ENCODE measurements around the gene SGSM1. TPM values are rescaled to one million over a fixed set of nuclear protein-coding genes. Genes with fewer than 3 reads are reported as not detected.
"Not testable (repeated sequence)": the region's sequence is repeated elsewhere in the genome, so short reads cannot be mapped to it uniquely, and the experiment has no call there.

The SGSM1 gene
- polyA plus RNA-seq, 1 of the 3 experiments (the other 2 are of a cell fraction): 0.15 TPM

GRCh38 chr22:24836282-24836681 is 30.3 kb downstream of the SGSM1 start:
- no peak for TF ChIP-seq FOXM1 (IDR thresholded peaks at IDR 0.05; ENCODE audit: low read depth)
- no peak for TF ChIP-seq RCOR1 (IDR thresholded peaks at IDR 0.05; ENCODE audit: low read length)
- no peak for TF ChIP-seq SMC3 (IDR thresholded peaks at IDR 0.05; ENCODE audit: low read depth, low read length)
- TF ChIP-seq REST (IDR thresholded peaks at IDR 0.05; ENCODE audit: low read depth, low read length): no peak
- TF ChIP-seq JUND (IDR thresholded peaks at IDR 0.05): no peak
- TF ChIP-seq RAD21 (IDR thresholded peaks at IDR 0.05; ENCODE audit: low read length): no peak
- no peak for TF ChIP-seq TAF1 (IDR thresholded peaks at IDR 0.05; ENCODE audit: borderline replicate concordance, low read depth, low read length)
- no peak for TF ChIP-seq NRF1 (IDR thresholded peaks at IDR 0.05; ENCODE audit: low read depth, low read length)
- TF ChIP-seq RFX5 (IDR thresholded peaks at IDR 0.05; ENCODE audit: low read length): no peak
- no peak for TF ChIP-seq USF1 (IDR thresholded peaks at IDR 0.05; ENCODE audit: borderline replicate concordance, low read depth)
- no peak for TF ChIP-seq EZH2phosphoT487 (IDR thresholded peaks at IDR 0.05; ENCODE audit: borderline replicate concordance, low read depth)
- no peak for TF ChIP-seq FOXJ3 (CRISPR knock-in tag; IDR thresholded peaks at IDR 0.05)
- Histone ChIP-seq H3K9me2 (no peaks in the 10 kb centered on the region), H3K4me2 (no peak overlapping the region), H3K36me3 (replicated peaks in 1 of 2; ENCODE audit: control insufficient read depth in 1 of 2, insufficient read depth in 2 of 2, low read length in 1 of 2) (no peaks in the 10 kb centered on the region), H2AFZ (ENCODE audit: low read depth) (no peak overlapping the region), H3K9ac (no peak overlapping the region), H3K27me3 (ENCODE audit: insufficient read depth) (no peaks in the 10 kb centered on the region), H3K9me3 (no peaks in the 10 kb centered on the region), H3F3A (replicated peaks; ENCODE audit: insufficient read depth) (no peaks in the 10 kb centered on the region), H4K20me1 (ENCODE audit: insufficient read depth) (no peaks in the 10 kb centered on the region), H3K27ac (ENCODE audit: low read depth in 2 of 2, low read length in 1 of 2) (no peak overlapping the region), H3K4me3 (ENCODE audit: low read depth in 2 of 2, low read length in 1 of 2) (no peak overlapping the region), H3K79me2 (ENCODE audit: insufficient read depth) (no peaks in the 10 kb centered on the region), H3K4me1 (ENCODE audit: control insufficient read depth in 1 of 2, insufficient read depth in 2 of 2, low read depth in 1 of 2, low read length in 1 of 2) (no peaks in the 10 kb centered on the region; a peak in 1 of 4 replicates)
- no peak for DNase-seq
- 41% methylated on average over 1 of the region's 1 CpG for WGBS (ENCODE audit: low lambda C conversion rate)
- CTCF ChIA-PET: interaction anchor here (3.1 kb wide), 1 partner anchor 33 kb away, joined by 16 read pairs; no protein-coding TSS in a partner anchor
- POLR2A ChIA-PET: no interaction called here

GRCh38 chr22:24837517-24837916 is 31.5 kb downstream of the SGSM1 start:
- H3K9me2 ChIP-seq; H2AFZ ChIP-seq (ENCODE audit: low read depth); H3K4me2 ChIP-seq; H3K36me3 ChIP-seq (replicated peaks in 1 of 2; ENCODE audit: control insufficient read depth in 1 of 2, insufficient read depth in 2 of 2, low read length in 1 of 2); H3K27ac ChIP-seq (ENCODE audit: low read depth in 2 of 2, low read length in 1 of 2); H3K4me1 ChIP-seq (ENCODE audit: control insufficient read depth in 1 of 2, insufficient read depth in 2 of 2, low read depth in 1 of 2, low read length in 1 of 2); DNase-seq; H3K4me3 ChIP-seq (ENCODE audit: low read depth in 2 of 2, low read length in 1 of 2); H3K9me3 ChIP-seq; H3K9ac ChIP-seq; H3K79me2 ChIP-seq (ENCODE audit: insufficient read depth); H3K27me3 ChIP-seq (ENCODE audit: insufficient read depth); H3F3A ChIP-seq (replicated peaks; ENCODE audit: insufficient read depth); H4K20me1 ChIP-seq (ENCODE audit: insufficient read depth); POLR2A ChIA-PET: not testable (repeated sequence)
- TF ChIP-seq SMC3 (IDR thresholded peaks at IDR 0.05; ENCODE audit: low read depth, low read length) (peak; percentile 10; the same call in 1 of the 2 replicates), RAD21 (IDR thresholded peaks at IDR 0.05; ENCODE audit: low read length) (peak; percentile 12; the same call in 1 of the 2 replicates)
- CTCF ChIA-PET: interaction anchor here (0.9 to 3.1 kb wide), 5 partner anchors 13 to 68 kb away, joined by 3 to 16 read pairs (median 6); no protein-coding TSS in a partner anchor
- 70% methylated on average over 6 of the region's 8 CpGs for WGBS (ENCODE audit: low lambda C conversion rate)

Data from SK-N-SH (cell line).